ENCODE measurements around the gene DNAJC12.
"Not testable (repeated sequence)": the region's sequence is repeated elsewhere in the genome, so short reads cannot be mapped to it uniquely, and the experiment has no call there.

The DNAJC12 gene

DNA sequence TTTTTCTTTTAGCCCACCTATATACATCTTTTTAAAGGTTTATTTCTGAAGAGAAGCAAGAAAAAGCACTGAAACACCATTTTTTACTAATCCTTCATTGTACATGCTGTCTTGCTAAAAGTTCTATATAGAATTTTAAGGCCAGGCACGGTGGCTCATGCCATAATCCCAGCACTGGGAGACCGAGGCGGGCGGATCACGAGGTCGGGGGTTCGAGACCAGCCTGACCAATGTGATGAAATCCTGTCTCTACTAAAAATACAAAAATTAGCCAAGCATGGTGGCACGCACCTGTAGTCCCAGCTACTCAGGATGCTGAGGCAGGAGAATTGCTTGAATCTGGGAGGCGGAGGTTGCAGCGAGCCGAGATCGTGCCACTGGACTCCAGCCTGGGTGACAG, 1.5 kb upstream of the DNAJC12 start:
- not testable (repeated sequence) for DNase-seq

GRCh38 chr10:67836972-67837371, 1.0 kb downstream of the DNAJC12 start:
- no peak for DNase-seq

DNA sequence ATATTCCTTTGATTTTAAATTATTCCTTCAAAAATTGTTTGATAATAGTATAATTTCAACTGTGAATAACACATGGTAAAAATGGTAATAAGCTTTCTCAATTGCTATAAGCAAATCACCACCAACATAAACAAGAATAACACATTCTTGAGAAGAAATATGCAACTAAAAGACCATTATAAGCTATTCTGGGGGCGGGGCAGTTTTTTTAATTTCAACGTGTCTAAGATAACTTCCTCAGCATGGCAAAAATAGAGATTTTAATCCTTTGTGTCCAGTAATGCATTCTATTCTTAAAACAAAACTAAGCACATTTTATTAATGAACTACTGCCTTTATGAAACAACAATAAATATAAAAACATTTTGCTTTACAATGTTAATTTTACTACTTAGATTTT, 1.5 kb downstream of the DNAJC12 start:
- DNase-seq = no peak

- not testable (repeated sequence) for DNase-seq
Observed at GRCh38 chr10:67835541-67836394, 2.2 kb downstream of the DNAJC12 start.

DNA sequence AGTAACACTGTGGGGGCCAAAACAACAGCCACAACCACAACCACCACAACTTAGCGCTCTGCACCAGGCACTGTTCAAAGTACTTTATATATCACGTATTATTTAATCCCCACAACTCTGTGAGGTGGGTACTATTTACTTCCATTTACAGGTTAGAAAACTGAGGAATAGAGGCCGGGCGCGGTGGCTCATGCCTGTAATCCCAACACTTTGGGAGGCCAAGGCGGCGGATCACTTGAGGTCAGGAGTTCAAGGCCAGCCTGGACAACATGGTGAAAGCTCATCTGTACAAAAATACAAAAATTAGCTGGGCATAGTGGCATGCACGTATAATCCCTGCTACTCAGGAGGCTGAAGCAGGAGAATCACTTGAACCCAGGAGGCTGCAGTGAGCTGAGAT, 3.6 kb downstream of the DNAJC12 start:
- no peak for DNase-seq

- no peak for DNase-seq
Observed at GRCh38 chr10:67827811-67828210, 10.2 kb downstream of the DNAJC12 start.

- DNase-seq = no peak
Observed at GRCh38 chr10:67819768-67820204, 18.2 kb downstream of the DNAJC12 start.

DNA sequence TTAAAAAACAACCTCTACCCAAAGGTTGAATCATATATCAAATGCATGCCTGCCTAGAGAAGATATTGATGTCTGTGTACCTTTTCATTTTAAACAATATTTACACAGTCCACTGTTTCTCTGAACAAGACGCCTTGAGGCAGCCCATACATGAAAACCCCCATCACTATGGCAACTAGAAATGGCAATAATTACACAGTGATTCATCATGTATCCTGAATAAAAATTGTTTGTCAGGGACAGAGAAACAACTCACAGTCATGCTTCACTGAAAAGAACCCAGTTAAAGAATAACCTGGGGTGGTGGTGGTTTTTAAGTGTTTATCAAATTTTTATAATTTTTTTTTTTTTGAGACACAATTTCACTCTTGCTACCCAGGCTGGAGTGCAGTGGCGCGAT, 19.7 kb downstream of the DNAJC12 start:
- DNase-seq = no peak

- no peak for DNase-seq
Observed at GRCh38 chr10:67816719-67817118, 21.3 kb downstream of the DNAJC12 start.

GRCh38 chr10:67815571-67816059, 22.4 kb downstream of the DNAJC12 start:
- no peak for DNase-seq

DNA sequence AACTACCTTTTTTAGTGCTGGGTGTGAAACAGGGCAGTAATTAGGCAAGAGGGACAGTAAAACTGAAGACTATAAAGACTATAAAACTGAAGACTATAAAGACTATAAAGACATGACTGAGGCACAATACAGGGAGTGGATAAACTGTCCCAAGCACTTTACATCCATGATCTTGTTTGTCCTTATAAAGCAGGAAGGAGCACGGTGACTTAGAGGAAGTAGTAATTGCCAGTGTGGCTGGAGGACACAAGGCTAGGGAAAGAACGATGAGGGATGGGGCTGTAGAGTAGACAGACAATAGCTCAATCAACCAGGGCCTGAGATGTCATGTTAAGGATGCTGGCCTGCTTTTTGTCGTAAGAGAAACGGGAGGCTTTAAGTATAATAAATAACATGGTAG, 26.0 kb downstream of the DNAJC12 start:
- no peak for DNase-seq

DNA sequence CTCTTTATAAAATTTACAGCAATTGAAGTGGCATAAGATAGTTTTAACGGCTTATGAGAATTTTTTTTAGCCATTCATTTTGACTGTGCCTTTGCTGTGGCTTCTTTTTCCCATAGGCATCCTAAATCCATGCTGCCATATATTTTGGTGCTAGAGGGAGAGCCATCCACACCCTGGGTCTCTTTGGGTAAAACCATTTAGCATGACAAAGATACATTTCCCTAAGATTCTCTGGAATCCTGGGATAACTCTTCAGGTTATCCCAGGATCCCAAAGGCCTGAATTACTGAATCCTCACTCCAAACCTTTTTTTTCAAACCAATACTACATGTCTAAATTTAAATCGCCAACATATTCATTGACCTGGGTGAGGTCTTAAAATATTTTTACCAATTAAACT, 28.9 kb downstream of the DNAJC12 start:
- DNase-seq = no peak

DNA sequence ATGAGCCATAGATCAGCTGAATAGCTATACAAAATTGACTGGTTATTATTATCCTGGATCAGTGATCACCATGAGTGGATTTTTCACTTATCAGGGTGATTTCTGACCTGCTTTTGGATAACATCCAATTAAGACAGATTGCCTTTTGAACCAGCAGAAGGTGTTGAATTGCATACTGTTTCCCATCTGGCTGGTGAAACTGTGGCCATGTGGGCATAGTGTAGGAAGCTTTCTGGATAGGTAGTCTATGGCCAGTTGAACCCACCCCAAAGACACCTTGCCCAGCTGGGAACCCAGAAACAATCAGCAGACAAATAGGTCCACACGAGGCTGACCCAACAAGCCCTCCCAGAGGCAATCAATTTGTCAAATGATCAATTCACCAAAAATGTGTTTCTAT, 29.3 kb downstream of the DNAJC12 start:
- DNase-seq = no peak

- DNase-seq = no peak
Observed at GRCh38 chr10:67807855-67808456, 30.0 kb downstream of the DNAJC12 start.

- DNase-seq = no peak
Observed at GRCh38 chr10:67804395-67804678, 33.7 kb downstream of the DNAJC12 start.

DNA sequence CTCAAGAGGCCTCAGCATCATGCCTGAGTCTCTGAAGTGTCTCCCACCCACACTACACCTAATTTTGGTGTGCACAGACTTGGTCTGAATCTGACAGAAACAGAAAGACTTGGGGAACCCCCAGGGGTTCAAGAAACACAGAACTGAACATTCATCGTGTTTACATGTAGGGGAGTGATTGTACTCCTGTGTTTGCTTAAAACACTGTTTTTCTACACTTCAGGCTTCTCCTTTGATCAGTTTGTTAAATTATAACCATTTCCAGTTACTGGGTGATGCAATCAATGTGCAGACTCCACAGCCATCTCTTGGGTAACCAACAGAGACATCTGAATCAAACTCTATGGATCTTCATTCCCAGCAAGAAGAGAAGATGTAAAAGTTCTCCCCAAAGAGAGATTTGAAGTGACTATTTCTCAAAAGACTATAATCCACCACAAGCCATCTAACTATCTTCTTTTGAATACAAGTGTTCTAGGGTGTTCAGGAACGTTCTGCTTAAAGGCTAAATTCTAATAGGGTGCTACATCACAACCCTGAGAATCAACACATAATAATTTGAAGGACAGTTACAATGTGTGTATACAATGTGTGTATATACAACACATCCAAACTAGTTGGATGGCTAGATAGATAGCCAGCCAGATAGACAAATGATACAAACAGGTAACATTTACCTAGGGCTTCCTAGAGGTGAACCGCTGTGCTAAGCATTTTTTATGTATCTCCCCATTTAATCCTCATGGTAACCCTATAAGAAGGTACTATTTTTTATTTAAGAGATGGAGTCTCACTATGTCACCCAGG, 34.2 kb downstream of the DNAJC12 start:
- no peak for DNase-seq

- no peak for DNase-seq
Observed at GRCh38 chr10:67802767-67803538, 35.0 kb downstream of the DNAJC12 start.

DNA sequence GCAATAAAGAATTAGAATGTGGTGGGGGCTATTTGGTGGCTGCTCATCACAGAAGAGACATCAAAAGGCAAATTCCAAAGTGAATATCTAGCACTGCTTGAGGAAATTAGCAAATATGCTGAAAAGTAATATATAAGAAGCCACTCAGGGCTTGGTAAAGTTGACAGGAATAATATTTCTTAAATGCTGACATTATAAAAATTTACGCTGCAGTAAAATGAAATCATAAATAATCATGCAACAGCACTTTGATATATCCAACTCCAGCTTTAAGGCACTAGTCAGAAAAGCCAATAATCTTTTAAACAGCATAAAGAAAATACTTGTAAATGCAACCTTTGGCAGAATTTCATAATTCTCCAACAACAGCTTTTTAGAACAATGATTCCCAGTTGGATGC, 36.9 kb downstream of the DNAJC12 start:
- DNase-seq = no peak

GRCh38 chr10:67794909-67795460, 43.0 kb downstream of the DNAJC12 start:
- DNase-seq = no peak

GRCh38 chr10:67794256-67794655, 43.7 kb downstream of the DNAJC12 start:
- no peak for DNase-seq

DNA sequence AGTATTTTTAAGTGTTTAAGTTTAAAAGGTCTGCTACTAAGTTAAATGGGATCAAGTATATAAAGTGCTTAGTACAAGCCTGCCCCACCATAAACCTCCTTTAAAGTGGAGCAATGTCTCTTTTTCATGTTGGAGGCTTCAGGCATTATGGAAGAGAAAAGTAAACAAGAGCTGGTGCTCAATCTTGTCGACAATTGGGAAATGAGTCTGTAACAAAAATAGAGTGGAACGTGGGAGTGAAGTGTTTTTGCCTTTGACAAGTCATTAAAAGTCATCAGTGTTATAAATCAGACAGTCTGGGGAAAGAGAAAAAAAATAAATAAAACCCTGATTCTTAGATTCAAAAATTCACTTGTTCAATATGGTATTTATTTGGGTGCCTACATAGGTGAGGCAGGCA, 44.7 kb downstream of the DNAJC12 start:
- no peak for DNase-seq

GRCh38 chr10:67792653-67793052, 45.3 kb downstream of the DNAJC12 start:
- no peak for DNase-seq

All from islet precursor cell (in vitro differentiated cells).